GM12864 (cell line): ENCODE measurements around the gene LSG1.

Experiments used
- DNase-seq: peaks from one replicate; pipeline ENCODE4 v3.0.0-alpha.2; 2011; ENCODE audit warnings: low read depth
- H3K4me3 ChIP-seq: 2 replicates; pipeline ENCODE4 v1.5.1; 2011; ENCODE audit warnings: mild to moderate bottlenecking, low read depth, low read length, control low read depth
- TF ChIP-seq, protein P1 (sequence below): IDR thresholded peaks from 2 replicates; pipeline ENCODE4 v1.5.1; 2011; ENCODE audit warnings: low read depth, mild to moderate bottlenecking, moderate library complexity, low read length, control low read depth, inconsistent platforms; ENCODE audit errors: missing control alignments

Gene LSG1

DNA sequence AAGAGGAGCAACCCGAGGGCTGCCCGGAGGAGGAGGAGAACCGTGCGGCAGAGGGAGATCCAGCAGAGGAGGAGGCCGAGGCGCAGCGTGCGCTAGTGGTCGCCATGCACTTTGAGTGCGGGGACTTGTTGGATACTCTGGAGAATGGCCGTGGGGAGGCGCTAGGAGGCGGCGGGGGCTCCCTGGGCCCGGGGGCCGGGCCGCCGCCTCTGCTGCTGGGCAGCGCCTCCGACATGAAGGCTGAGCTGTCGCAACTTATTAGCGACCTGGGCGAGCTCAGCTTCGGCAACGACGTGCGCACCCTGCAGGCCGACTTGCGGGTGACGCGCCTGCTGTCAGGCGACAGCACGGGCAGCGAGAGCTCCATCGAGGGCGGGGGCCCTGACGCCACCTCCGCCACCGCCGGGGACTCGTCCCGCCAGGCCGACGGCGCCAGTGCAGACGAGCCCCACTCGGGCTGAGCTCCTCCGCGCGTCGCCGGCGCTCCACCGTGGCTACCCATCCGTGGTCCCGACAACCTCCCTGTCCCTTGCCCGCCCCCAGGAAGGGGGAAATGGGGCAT, 15.7 kb upstream of the LSG1 start:
- TF ChIP-seq, protein P1, sequence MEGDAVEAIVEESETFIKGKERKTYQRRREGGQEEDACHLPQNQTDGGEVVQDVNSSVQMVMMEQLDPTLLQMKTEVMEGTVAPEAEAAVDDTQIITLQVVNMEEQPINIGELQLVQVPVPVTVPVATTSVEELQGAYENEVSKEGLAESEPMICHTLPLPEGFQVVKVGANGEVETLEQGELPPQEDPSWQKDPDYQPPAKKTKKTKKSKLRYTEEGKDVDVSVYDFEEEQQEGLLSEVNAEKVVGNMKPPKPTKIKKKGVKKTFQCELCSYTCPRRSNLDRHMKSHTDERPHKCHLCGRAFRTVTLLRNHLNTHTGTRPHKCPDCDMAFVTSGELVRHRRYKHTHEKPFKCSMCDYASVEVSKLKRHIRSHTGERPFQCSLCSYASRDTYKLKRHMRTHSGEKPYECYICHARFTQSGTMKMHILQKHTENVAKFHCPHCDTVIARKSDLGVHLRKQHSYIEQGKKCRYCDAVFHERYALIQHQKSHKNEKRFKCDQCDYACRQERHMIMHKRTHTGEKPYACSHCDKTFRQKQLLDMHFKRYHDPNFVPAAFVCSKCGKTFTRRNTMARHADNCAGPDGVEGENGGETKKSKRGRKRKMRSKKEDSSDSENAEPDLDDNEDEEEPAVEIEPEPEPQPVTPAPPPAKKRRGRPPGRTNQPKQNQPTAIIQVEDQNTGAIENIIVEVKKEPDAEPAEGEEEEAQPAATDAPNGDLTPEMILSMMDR: peak; percentile 60
- no peak for DNase-seq
- H3K4me3 ChIP-seq: peak overlapping the region; percentile 61

DNA sequence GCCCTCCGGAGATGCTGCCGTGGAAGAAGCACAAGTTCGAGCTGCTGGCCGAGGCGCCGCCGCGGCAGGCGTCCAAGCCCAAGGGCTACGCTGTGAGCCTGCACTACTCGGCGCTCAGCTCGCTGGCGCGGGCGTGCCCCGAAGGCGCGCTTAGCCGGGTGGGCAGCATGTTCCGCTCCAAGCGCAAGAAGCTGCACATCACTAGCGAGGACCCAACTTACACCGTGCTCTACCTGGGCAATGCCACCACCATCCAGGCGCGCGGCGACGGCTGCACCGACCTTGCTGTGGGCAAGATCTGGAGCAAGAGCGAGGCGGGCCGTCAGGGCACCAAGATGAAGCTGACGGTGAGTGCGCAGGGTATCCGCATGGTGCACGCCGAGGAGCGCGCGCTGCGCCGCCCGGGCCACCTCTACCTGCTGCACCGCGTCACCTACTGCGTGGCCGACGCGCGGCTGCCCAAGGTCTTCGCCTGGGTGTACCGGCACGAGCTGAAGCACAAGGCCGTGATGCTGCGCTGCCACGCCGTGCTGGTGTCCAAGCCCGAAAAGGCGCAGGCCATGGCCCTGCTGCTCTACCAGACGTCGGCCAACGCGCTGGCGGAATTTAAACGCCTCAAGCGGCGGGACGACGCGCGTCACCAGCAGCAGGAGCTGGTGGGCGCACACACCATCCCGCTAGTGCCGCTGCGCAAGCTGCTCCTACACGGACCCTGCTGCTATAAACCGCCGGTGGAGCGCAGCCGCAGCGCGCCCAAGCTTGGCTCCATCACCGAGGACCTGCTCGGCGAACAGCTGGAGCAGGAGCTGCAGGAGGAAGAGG, 15.0 kb upstream of the LSG1 start:
- H3K4me3 ChIP-seq: peak overlapping the region; percentile 61
- no peak for DNase-seq
- TF ChIP-seq, protein P1: no peak

DNA sequence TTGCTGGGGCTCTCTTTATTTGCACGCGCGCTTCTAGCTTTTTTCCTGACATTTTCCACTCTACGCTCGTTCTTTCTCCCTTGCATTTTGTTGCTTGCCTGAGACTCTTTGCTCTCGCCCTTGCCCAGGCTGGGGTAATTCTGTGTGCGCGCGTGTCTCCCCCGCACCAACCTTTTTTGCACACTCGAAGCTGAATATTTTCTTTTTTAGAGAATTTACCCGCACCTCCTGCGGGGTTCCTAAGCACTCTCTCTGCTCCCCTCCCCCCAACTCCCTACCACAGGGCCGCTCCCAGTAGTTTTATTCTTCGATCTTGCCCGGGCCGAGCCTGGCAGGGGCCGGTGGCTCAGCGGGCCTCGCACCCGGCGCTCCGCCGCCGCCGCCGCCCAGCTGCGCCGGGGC, 14.4 kb upstream of the LSG1 start:
- TF ChIP-seq, protein P1: no peak
- no peak for DNase-seq
- H3K4me3 ChIP-seq: peak overlapping the region; percentile 61

DNA sequence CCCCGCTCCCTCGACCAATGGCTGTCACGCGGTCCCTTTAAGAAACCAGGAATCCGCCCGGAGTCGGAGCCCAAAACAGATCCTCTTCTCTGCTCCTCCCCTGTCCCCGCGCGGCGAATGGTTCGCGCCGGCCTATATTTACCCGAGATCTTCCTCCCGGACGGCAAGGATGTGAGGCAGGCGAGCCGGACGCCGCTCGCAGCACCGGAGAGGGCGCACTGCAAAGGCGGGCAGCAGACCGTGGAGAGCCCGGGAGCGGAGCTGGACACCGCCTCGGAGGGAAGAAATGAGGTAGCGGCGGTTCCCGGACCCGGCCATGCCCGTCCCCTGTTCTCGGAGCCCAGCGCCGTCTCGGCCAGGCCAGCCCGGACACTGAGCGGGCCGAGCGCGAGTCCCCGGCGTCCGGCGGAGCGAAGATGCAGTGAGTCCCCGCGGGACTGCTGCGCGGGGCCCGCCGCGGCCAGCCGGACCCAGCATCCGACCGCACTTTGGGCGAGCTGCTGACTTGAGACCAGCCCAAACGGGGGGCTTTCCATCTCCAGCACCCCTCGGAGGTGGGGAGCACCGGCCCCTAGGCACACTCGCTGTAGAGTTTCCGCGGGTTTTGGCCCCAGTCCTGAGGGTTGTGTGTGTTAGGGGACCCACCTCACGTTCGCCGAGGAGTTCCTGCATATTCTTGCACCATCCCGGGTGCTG, 13.9 kb upstream of the LSG1 start, which contains the start of gene FAM43A:
Gene FAM43A (plus strand): TSS at position 166 of the 696 bp plus-strand sequence. CDS start 944 bp downstream, outside the sequence.
- no peak for DNase-seq
- H3K4me3 ChIP-seq: peak within 1 kb of the TSS; percentile 61

DNA sequence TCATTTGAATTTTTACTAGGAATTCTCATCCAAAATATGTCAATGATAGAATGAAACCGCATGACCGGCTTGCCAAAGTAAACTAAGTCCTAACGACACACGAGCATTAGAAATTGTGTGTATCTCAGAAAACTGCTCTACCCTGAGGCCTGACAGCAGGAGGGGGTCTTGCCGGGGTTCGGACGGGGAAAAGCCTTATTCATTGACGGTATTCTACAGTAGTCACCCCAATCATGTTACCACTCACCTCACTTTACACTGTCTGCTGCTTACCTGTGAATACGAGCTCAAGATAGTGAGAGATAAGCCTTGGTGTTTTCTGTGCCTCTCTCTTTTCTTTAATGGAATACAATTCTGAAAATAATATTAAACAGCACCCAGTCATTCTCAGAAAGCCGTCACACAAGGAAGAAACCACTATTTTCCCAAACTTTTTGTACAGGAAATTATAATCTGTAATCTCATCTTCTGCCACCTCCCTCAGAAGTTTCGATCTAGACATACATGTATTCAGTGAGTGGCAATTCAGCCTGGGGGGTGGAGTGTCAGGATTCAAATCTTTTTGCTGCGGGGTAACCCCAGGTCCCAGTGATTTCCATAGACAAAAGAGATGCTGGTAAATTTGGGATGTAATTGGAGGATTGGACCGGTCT, 13.2 kb upstream of the LSG1 start:
- H3K4me3 ChIP-seq: peak overlapping the region; percentile 61
- no peak for DNase-seq
- TF ChIP-seq, protein P1: no peak

More for the DNA sequence above, 13.9 kb upstream of the LSG1 start, which contains the start of gene FAM43A:
- TF ChIP-seq, protein P1: no peak

DNA sequence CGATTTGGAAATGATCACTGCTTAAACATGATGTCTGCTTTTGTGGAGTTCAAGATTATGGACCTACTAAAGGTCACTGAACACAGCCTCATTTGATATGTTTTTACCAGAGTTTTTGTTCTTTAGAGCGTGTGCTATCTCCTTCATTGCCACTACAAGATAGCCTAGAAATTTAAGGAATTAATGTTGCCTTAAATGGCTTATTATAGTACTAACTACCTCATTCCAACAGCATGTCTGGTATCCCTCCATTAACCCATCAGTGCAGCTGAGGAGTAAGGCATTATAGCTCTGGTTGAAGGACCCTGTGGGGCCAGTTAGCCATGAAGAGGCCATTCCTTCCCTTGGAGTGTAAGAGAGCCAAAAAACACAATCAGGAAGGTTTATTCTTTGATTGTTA, 11.4 kb upstream of the LSG1 start:
- no peak overlapping the region for H3K4me3 ChIP-seq
- TF ChIP-seq, protein P1: no peak
- DNase-seq: no peak
